NCI-H2196 treated with DMSO at 0.1 percent for 48 hours (cell line): ENCODE measurements around the gene ESM1.

Source experiments
- DNase-seq: peaks from one replicate; lab custom pipeline; 2025; ENCODE audit not compliant: unreplicated experiment; lab: John Stamatoyannopoulos, UW

ESM1 gene

GRCh38 chr5:54986269-54986654, 869 bp upstream of the ESM1 start:
- DNase-seq: no peak

GRCh38 chr5:54981928-54982327, 3.5 kb downstream of the ESM1 start:
- DNase-seq: no peak

- DNase-seq: no peak
Measured at GRCh38 chr5:54975701-54976100, 9.7 kb downstream of the ESM1 start.

- no peak for DNase-seq
Measured at GRCh38 chr5:54969856-54970828, 15.3 kb downstream of the ESM1 start.

- no peak for DNase-seq
Measured at GRCh38 chr5:54969242-54969641, 16.2 kb downstream of the ESM1 start.

- no peak for DNase-seq
Measured at GRCh38 chr5:54965806-54966205, 19.6 kb downstream of the ESM1 start.

- DNase-seq: no peak
Measured at GRCh38 chr5:54964405-54964804, 21.0 kb downstream of the ESM1 start.

GRCh38 chr5:54959673-54960418, 25.5 kb downstream of the ESM1 start:
- DNase-seq: no peak

- no peak for DNase-seq
Measured at GRCh38 chr5:54956922-54957321, 28.5 kb downstream of the ESM1 start.

- DNase-seq: no peak
Measured at GRCh38 chr5:54947187-54947586, 38.2 kb downstream of the ESM1 start.

- DNase-seq: no peak
Measured at GRCh38 chr5:54946306-54946819, 39.0 kb downstream of the ESM1 start.

GRCh38 chr5:54944364-54944763, 41.0 kb downstream of the ESM1 start:
- no peak for DNase-seq

GRCh38 chr5:54942064-54942778, 43.2 kb downstream of the ESM1 start:
- DNase-seq: no peak

GRCh38 chr5:54936201-54936600, 49.2 kb downstream of the ESM1 start:
- DNase-seq: no peak

- no peak for DNase-seq
Measured at GRCh38 chr5:54932789-54933188, 52.6 kb downstream of the ESM1 start.

GRCh38 chr5:54930736-54931135, 54.7 kb downstream of the ESM1 start:
- DNase-seq: no peak
